ENCODE measurements around the gene IMMT.

The IMMT gene

DNA sequence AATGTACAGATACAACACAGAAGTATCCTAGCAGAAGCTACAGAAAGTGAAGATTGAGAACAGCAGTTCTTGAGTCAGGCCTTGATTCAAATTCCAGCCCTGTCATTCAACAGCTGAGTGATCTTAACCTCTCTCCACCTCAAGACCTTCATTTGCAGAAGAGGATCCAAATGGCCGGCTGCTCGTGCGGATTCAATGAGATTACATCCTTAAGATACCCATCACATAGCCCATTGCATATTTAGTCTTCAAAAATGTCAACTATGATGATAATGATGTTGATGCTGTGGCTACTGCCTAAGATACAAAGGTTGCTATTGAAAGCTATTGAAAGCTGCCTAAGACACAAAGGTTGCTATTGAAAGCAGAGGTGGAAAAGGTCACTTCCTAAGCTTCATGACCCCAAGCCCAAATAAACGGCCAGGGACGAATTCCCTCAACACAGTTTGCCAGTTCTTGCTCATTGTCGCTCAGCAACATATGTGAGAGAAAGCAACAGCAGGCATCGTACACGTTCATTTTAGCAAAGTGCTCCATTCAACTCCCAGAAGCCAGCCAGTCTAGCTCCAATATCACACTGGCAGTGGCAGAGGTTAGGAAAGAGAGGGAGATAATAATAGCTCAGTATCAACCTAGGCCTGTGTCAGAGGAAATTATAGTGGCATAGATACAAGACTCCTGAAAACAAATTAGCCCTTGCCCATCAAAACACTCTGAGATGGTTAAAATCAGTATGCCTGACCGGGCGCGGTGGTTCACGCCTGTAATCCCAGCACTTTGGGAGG lies 40.1 kb upstream of the IMMT start:
- Histone ChIP-seq H3K4me1 (ENCODE audit: insufficient read depth, poor library complexity, severe bottlenecking) (no peaks in the 10 kb centered on the region), H3K36me3 (ENCODE audit: low read depth) (no peaks in the 10 kb centered on the region), H3K4me3 (ENCODE audit: severe bottlenecking) (no peak overlapping the region), H3K9me3 (ENCODE audit: severe bottlenecking) (no peaks in the 10 kb centered on the region), H3K27me3 (ENCODE audit: insufficient read depth, poor library complexity, severe bottlenecking) (no peaks in the 10 kb centered on the region), H3K27ac (ENCODE audit: poor library complexity, severe bottlenecking) (no peak overlapping the region)
- ATAC-seq (ENCODE audit: low read depth), result no peak
- TF ChIP-seq CTCF (IDR thresholded peaks at IDR 0.05; ENCODE audit: poor library complexity, severe bottlenecking), result no peak
- no peak for DNase-seq (ENCODE audit: low spot score)

DNA sequence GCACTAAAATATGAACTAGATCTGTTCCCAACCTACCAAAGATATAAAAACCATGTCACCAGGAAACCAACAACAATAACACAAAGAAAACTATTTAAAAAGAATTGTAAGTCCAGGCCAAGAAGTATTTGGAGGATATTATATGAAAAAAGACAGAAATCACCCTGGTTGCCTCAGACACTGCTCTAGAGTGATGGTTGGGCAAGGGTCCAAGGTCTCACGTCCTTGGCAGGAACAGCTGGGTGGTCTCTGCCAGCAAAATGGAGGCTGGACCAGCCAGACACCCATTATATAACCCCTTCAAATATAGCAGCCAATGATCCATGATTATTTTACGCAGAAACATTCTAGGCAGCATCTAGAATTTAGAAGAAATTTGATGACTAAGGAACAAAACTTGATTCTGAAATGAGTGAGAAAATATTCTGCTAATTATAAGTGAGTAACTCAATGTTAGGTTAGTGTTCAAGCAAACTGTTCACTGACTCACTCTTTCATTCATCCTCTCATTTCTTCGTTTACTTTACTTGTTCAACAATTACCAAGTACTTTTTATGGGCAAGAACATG lies 39.4 kb upstream of the IMMT start:
- H3K4me3 ChIP-seq (ENCODE audit: severe bottlenecking), result no peak overlapping the region
- ATAC-seq (ENCODE audit: low read depth), result no peak
- no peak for DNase-seq (ENCODE audit: low spot score)
- no peaks in the 10 kb centered on the region for H3K36me3 ChIP-seq (ENCODE audit: low read depth)
- TF ChIP-seq CTCF (IDR thresholded peaks at IDR 0.05; ENCODE audit: poor library complexity, severe bottlenecking), result no peak
- H3K27ac ChIP-seq (ENCODE audit: poor library complexity, severe bottlenecking), result no peak overlapping the region
- no peaks in the 10 kb centered on the region for H3K9me3 ChIP-seq (ENCODE audit: severe bottlenecking)
- H3K4me1 ChIP-seq (ENCODE audit: insufficient read depth, poor library complexity, severe bottlenecking), result no peaks in the 10 kb centered on the region
- no peaks in the 10 kb centered on the region for H3K27me3 ChIP-seq (ENCODE audit: insufficient read depth, poor library complexity, severe bottlenecking)

- no peaks in the 10 kb centered on the region for H3K9me3 ChIP-seq (ENCODE audit: severe bottlenecking)
- DNase-seq (ENCODE audit: low spot score), result no peak
- H3K27ac ChIP-seq (ENCODE audit: poor library complexity, severe bottlenecking), result no peak overlapping the region
- TF ChIP-seq CTCF (IDR thresholded peaks at IDR 0.05; ENCODE audit: poor library complexity, severe bottlenecking), result no peak
- ATAC-seq (ENCODE audit: low read depth), result no peak
- no peaks in the 10 kb centered on the region for H3K4me1 ChIP-seq (ENCODE audit: insufficient read depth, poor library complexity, severe bottlenecking)
- no peaks in the 10 kb centered on the region for H3K36me3 ChIP-seq (ENCODE audit: low read depth)
- H3K27me3 ChIP-seq (ENCODE audit: insufficient read depth, poor library complexity, severe bottlenecking), result no peaks in the 10 kb centered on the region
- H3K4me3 ChIP-seq (ENCODE audit: severe bottlenecking), result no peak overlapping the region
Measured at GRCh38 chr2:86233436-86233835, 38.2 kb upstream of the IMMT start.

GRCh38 chr2:86232910-86233309 lies 37.6 kb upstream of the IMMT start:
- Histone ChIP-seq H3K27me3 (ENCODE audit: insufficient read depth, poor library complexity, severe bottlenecking) (no peaks in the 10 kb centered on the region), H3K36me3 (ENCODE audit: low read depth) (no peaks in the 10 kb centered on the region), H3K4me1 (ENCODE audit: insufficient read depth, poor library complexity, severe bottlenecking) (no peaks in the 10 kb centered on the region), H3K4me3 (ENCODE audit: severe bottlenecking) (no peak overlapping the region), H3K27ac (ENCODE audit: poor library complexity, severe bottlenecking) (no peak overlapping the region), H3K9me3 (ENCODE audit: severe bottlenecking) (no peaks in the 10 kb centered on the region)
- no peak for DNase-seq (ENCODE audit: low spot score)
- ATAC-seq (ENCODE audit: low read depth), result no peak
- no peak for TF ChIP-seq CTCF (IDR thresholded peaks at IDR 0.05; ENCODE audit: poor library complexity, severe bottlenecking)

GRCh38 chr2:86232373-86232784 lies 37.1 kb upstream of the IMMT start:
- no peak for DNase-seq (ENCODE audit: low spot score)
- Histone ChIP-seq H3K9me3 (ENCODE audit: severe bottlenecking) (no peaks in the 10 kb centered on the region), H3K27me3 (ENCODE audit: insufficient read depth, poor library complexity, severe bottlenecking) (no peaks in the 10 kb centered on the region), H3K36me3 (ENCODE audit: low read depth) (no peaks in the 10 kb centered on the region), H3K4me1 (ENCODE audit: insufficient read depth, poor library complexity, severe bottlenecking) (no peaks in the 10 kb centered on the region), H3K27ac (ENCODE audit: poor library complexity, severe bottlenecking) (no peak overlapping the region), H3K4me3 (ENCODE audit: severe bottlenecking) (no peak overlapping the region)
- ATAC-seq (ENCODE audit: low read depth), result no peak
- no peak for TF ChIP-seq CTCF (IDR thresholded peaks at IDR 0.05; ENCODE audit: poor library complexity, severe bottlenecking)

Data from RWPE2 (cell line).